Neutrophil (primary cell): Measurements from ENCODE around the gene ST3GAL6.

Experiments used
- H3K27ac ChIP-seq: fragments of 200-600 bp; sonication (generic); 2 replicates; pipeline ENCODE4 v1.5.1; 2016; ENCODE audit warnings: mild to moderate bottlenecking, moderate library complexity
- H3K27me3 ChIP-seq: fragments of 200-600 bp; sonication (generic); 2 replicates; pipeline ENCODE4 v1.6.0; 2016; ENCODE audit warnings: mild to moderate bottlenecking
- H3K36me3 ChIP-seq: fragments of 200-600 bp; sonication (generic); 2 replicates; pipeline ENCODE4 v1.5.1; 2017
- H3K4me1 ChIP-seq, 2 experiments: fragments of 200-600 bp in 1 of 2; sonication (generic) in 1 of 2; 1 replicate in 1 of 2; 2 replicates in 1 of 2; pipeline versions ENCODE4 v1.5.1 to v1.6.1; 2013 to 2016; ENCODE audit warnings: low read depth in 1 of 2, low read length in 1 of 2, mild to moderate bottlenecking in 1 of 2, moderate library complexity in 1 of 2; ENCODE audit not compliant: control insufficient read depth in 1 of 2, insufficient read depth in 1 of 2
- H3K4me3 ChIP-seq, 2 experiments: fragments of 200-600 bp in 1 of 2; sonication (generic) in 1 of 2; 1 replicate in 1 of 2; 2 replicates in 1 of 2; pipeline ENCODE4 v1.5.1; 2013 to 2016; ENCODE audit warnings: low read depth in 1 of 2, low read length in 1 of 2, mild to moderate bottlenecking in 1 of 2, moderate library complexity in 1 of 2
- H3K9me3 ChIP-seq: fragments of 200-600 bp; sonication (generic); 2 replicates; pipeline ENCODE4 v1.5.1; 2016
- CTCF ChIP-seq: fragments of 200-600 bp; sonication (generic); IDR thresholded peaks from 2 replicates; pipeline ENCODE4 v1.5.1; 2016; ENCODE audit warnings: antibody characterized with exemption

ST3GAL6 gene

GRCh38 chr3:98722389-98722788, 40.8 kb upstream of the ST3GAL6 start:
- no peak for TF ChIP-seq CTCF
- Histone ChIP-seq H3K4me1 (no peaks in the 10 kb centered on the region), H3K4me3 (no peak overlapping the region), H3K36me3 (no peaks in the 10 kb centered on the region), H3K27me3 (no peaks in the 10 kb centered on the region), H3K9me3 (no peaks in the 10 kb centered on the region), H3K27ac (no peak overlapping the region)

- no peaks in the 10 kb centered on the region for H3K4me1 ChIP-seq
- TF ChIP-seq CTCF, result no peak
Observed at GRCh38 chr3:98725352-98725751, 37.8 kb upstream of the ST3GAL6 start.

GRCh38 chr3:98726084-98726483, 37.1 kb upstream of the ST3GAL6 start:
- TF ChIP-seq CTCF, result no peak
- Histone ChIP-seq H3K36me3 (no peaks in the 10 kb centered on the region), H3K27me3 (peaks cover 15% of the 10 kb centered on the region), H3K27ac (no peak overlapping the region), H3K4me1 (no peaks in the 10 kb centered on the region), H3K4me3 (no peak overlapping the region), H3K9me3 (no peaks in the 10 kb centered on the region)

More at GRCh38 chr3:98725352-98725751, 37.8 kb upstream of the ST3GAL6 start:
- H3K36me3 ChIP-seq, result no peaks in the 10 kb centered on the region
- H3K27ac ChIP-seq, result no peak overlapping the region
- H3K27me3 ChIP-seq, result peaks cover 8% of the 10 kb centered on the region
- no peak overlapping the region for H3K4me3 ChIP-seq
- H3K9me3 ChIP-seq, result no peaks in the 10 kb centered on the region

GRCh38 chr3:98727638-98728037, 35.5 kb upstream of the ST3GAL6 start:
- H3K27ac ChIP-seq, result no peak overlapping the region
- H3K27me3 ChIP-seq, result peaks cover 30% of the 10 kb centered on the region
- H3K4me3 ChIP-seq, result no peak overlapping the region
- no peaks in the 10 kb centered on the region for H3K9me3 ChIP-seq
- TF ChIP-seq CTCF, result no peak
- no peaks in the 10 kb centered on the region for H3K36me3 ChIP-seq
- peaks cover 5 to 7% of the 10 kb centered on the region in 2 experiments for H3K4me1 ChIP-seq

GRCh38 chr3:98728672-98729071, 34.5 kb upstream of the ST3GAL6 start:
- H3K27ac ChIP-seq, result no peak overlapping the region
- H3K4me3 ChIP-seq, result no peak overlapping the region
- peaks cover 10 to 17% of the 10 kb centered on the region in 2 experiments for H3K4me1 ChIP-seq
- peaks cover 41% of the 10 kb centered on the region for H3K27me3 ChIP-seq
- no peaks in the 10 kb centered on the region for H3K9me3 ChIP-seq
- no peaks in the 10 kb centered on the region for H3K36me3 ChIP-seq
- TF ChIP-seq CTCF, result no peak

- Histone ChIP-seq H3K36me3 (no peaks in the 10 kb centered on the region), H3K9me3 (no peaks in the 10 kb centered on the region), H3K27ac (no peak overlapping the region), H3K4me3 (no peak overlapping the region), H3K27me3 (peaks cover 57% of the 10 kb centered on the region), H3K4me1 (peaks cover 16 to 23% of the 10 kb centered on the region in 2 experiments)
- TF ChIP-seq CTCF, result no peak
Observed at GRCh38 chr3:98730338-98730737, 32.8 kb upstream of the ST3GAL6 start.
